GM21381 (cell line): ENCODE measurements around the gene USF1.

Experiments
- ATAC-seq: cut with Tn5 transposase; IDR thresholded peaks from one replicate; pipeline ENCODE4 v1.9.1; 2021; ENCODE audit warnings: mild to moderate bottlenecking, moderate library complexity; ENCODE audit not compliant: unreplicated experiment

The USF1 gene, protein sequence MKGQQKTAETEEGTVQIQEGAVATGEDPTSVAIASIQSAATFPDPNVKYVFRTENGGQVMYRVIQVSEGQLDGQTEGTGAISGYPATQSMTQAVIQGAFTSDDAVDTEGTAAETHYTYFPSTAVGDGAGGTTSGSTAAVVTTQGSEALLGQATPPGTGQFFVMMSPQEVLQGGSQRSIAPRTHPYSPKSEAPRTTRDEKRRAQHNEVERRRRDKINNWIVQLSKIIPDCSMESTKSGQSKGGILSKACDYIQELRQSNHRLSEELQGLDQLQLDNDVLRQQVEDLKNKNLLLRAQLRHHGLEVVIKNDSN

GRCh38 chr1:161045736-161046604 lies at the start of gene USF1:
USF1 (minus strand) TSS chr1:161045977; CDS start chr1:161043275, 2,702 bp downstream.
- peak; percentile 59 for ATAC-seq

DNA sequence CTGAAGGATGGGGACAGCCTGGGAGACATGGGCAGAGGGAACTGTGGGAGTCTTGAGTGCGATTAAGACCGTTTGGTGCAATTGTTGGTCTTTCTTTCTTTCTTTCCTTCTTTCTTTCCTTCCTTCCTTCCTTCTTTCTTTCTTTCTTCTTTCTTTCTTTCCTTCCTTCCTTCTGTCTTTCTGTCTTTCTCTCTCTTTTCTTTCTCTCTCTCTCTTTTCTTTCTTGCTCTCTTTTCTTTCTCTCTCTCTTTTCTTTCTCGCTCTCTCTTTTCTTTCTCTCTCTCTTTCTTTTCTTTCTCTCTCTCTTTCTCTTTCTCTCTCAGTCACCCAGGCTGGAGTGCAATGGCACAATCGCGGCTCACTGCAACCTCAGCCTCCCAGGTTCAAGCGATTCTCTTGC lies 49.5 kb upstream of the USF1 start:
- no peak for ATAC-seq

DNA sequence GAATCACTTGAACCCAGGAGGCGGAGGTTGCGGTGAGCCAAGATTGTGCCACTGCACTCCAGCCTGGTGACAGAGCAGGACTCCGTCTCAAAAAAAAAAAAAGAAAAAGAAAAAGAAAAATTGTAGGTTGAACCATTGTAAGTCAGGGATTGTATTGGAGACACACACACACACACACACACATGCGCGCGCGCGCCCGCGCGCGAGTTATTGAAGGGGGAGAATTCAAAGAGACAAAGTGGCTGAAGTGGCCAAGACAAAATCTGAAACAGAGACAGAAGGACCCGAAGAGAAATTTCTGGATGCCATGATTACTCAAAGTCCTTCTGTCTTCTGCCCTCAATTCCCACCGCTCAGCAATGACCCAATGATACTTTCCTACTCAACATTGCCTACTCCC lies 48.7 kb upstream of the USF1 start:
- ATAC-seq: no peak

DNA sequence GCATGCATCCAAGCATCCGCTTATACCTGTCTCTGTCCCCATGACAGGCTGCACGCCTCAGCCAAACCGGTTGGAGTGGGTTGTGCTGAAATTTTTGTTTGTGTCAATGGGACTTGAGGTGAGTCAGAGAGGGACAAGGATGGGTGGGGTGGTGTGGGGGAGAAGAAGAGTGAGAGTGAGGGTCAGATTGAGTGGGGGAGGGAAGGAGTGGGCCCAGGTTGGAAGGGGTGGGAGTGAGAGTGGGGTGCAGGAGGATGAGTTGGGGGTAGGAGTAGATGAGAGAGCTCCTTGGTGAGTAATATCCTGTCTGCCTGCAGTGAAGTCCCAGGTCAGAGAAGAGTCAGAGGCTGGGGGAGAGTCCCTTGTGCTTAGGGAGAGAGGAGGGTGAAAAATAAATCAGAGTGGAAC lies 46.8 kb upstream of the USF1 start:
- no peak for ATAC-seq

DNA sequence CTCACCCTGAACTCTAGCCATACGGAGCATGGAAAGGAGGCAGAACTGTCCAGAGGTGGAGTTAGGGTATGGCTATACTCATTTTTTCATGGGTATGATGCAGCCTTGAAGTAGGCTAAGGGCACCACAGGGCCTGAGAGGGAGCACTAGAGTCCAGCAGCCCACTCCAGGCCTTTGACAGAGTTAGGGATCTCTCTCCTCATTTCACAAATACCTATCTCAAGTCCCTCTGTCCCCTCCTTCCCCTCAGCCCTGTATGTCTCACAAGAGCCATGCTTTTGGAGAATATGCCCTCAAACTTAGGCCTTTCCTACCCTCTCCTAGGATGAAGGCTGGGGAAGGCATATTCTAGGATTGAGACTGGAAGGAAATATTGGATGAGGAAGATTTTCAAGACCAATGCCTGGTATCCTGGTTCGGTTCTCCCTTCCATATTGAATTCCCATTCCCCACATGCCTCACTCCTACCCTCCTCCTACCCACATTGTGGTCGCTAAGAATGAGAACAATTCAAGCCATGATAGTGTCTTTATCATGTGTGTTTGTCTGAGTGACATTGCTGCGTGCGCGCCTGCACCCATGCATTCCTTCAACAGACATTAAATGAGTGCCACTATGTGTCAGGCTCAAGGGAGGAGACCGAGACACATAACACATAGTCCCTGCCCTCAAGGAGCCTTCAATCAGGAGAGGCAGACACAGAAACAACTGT lies 46.2 kb upstream of the USF1 start:
- ATAC-seq: no peak

GRCh38 chr1:161091093-161091492 lies 45.3 kb upstream of the USF1 start:
- ATAC-seq: no peak

DNA sequence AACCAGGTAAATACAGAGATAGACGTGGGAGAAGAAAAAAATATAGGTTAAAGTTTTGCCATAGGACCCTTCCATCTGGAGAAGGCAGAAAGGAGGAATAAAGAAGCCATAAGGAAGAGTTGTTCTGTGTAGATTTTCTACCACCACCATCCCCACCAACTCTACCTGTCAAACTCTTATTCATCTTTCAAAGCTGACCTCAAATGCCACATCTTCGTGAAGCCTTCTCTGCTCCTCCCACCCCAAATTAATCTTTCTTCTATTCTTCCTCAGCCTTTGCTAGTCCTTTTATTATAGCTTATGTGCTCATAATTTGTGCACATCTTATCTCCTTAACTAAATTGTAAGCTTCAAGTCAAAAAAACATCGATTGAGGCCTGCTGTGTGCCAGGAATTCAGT lies 44.8 kb upstream of the USF1 start:
- no peak for ATAC-seq

GRCh38 chr1:161089938-161090337 lies 44.2 kb upstream of the USF1 start:
- ATAC-seq: no peak

DNA sequence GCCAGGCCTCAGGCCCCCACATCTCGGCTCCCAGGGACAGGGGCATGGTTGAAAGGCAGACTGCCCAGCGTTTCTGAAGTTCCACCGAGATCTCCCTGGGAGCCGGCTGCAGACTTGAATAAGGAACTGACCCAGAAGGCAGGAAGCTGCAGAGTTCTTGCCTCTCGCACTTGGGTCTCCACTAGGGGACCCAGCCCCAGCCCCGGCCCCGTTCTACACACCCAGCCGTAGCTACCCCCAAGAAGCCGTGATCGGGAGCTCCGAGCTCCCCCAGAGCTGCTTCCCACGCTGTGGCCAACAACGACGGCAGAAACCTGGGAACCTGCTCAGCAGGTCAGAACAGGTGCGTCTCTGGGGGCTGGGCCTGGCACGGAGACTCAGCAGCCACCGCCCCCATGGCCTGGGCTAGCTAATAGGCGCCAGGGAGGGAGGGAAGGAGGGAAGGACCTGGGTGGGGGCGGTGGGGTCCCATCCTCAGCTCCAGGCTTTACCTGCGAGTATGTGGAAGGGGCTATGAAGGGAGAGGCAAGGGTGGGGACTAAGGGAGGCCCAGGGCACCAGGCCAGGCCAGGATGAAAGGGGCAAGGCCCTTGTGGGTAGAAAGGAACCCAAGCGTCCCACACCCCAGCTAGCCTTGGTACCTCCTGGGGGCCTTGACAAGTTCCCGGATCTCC lies 43.6 kb upstream of the USF1 start, which contains the start of gene NECTIN4:
NECTIN4 (minus strand) TSS at position 308 of the 674 bp plus-strand sequence; CDS start at position 46, 262 bp downstream.
- ATAC-seq: no peak

DNA sequence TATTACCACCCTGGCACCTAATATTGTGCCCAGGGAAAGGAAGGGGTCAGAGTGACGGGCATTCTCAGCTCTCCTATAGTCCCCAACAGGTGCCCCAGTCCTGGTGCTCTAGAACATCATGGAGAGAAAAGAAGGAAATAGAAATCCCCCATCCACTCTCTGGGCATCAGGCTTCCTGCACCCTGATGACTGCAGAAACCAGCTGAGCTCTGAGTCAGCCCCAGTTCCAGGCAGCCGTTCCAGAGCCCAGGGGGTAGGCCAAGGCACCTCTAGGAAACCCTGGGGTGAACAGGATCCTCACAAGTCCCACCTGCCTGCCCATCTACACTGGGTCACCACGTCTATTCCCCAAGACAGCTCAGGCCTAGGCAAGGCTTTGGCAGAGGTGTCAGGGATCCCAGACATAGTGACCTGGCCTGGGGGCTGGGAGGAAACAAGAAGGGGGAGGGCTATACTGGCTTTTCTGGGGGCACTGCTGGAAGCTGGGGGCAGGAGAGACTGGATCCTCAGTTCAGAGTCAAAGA lies 42.9 kb upstream of the USF1 start:
- ATAC-seq: no peak

- no peak for ATAC-seq
These were observed 40.7 kb upstream of the USF1 start for GRCh38 chr1:161086457-161086856.

DNA sequence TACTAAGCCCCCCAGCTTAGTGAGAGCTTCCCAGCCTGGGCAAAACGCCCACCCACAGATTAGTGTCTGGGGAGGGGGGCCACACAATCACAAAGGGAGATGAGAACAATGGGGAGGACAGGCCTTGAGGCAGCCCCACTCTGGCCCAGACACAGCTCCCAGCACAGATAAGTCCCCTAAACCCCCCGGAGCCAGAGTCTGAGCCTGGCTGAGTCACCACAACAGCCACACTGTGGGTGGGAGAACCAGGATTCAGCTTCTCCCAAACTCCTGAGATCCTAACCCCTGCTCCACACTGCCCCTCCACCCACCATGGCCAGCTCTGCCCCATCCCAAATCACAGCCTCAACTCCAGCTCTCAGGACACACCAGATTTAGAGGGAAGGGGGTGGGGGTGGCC lies 39.4 kb upstream of the USF1 start:
- ATAC-seq: no peak

DNA sequence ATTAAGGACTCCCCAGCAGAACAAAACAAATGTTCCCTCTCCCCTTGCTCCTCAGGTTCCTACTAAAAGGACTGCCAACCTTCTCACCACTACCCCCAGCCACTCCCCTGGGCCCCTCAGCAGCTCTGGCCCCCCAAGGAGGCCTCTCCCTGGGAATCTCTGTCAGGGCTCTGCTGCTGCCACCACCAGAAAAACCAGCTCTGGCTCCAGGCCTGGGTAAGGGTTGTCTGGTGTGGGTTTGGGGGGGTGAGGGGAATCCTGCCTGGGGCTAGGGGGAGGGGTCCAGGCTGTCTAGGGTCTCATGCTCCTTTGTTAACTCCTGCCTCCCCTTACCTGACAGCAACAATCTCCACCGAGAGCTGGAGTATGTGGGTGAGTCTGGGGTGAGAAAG lies 38.8 kb upstream of the USF1 start:
- no peak for ATAC-seq

GRCh38 chr1:161083748-161084596 lies 38.2 kb upstream of the USF1 start:
- no peak for ATAC-seq

GRCh38 chr1:161082996-161083747 lies 37.4 kb upstream of the USF1 start:
- ATAC-seq: no peak

DNA sequence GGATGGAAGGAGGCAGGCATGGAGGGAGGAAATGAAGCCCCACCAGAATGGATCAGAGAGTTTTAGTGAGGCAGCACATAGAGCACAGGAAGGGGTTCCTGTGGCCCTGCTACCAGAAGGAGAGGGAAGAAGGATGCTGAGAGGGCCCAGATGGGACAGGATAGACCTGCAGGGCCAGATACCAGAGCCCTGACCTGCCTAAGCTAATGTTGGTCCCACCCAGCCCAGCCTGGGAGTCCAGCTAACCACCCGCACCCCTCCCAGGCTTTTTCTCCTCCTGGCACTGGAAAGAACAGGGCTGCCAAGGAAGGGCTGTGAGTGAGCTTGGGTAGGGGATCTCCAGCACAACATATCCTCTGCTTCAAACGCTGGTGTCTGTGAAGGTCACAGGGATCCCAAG lies 36.7 kb upstream of the USF1 start:
- no peak for ATAC-seq

DNA sequence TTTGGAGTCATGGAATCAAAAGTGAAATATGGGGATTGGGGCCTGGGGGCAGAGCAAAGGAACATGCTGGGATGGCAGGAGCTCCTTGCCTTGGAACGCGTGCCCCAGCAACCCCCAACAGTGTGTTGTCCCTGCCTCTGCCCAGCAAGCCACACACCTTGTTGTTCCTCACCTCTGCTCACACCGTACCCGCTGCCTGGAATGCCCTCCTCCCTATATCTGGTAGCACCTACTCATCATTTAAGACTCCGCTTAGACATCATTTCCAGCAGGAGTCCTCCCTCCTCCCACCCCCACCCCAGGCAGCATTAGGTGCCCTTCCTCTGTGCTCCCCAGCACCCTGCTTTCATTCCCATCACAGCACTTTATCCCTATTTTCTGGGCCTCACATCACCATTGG lies 35.7 kb upstream of the USF1 start:
- ATAC-seq: no peak

- no peak for ATAC-seq
These were observed 34.9 kb upstream of the USF1 start for GRCh38 chr1:161080441-161081405.
